Brain microvascular endothelial cell (primary cell): Measurements from ENCODE around the gene FAM20C.
"Not testable (repeated sequence)": the region's sequence is repeated elsewhere in the genome, so short reads cannot be mapped to it uniquely, and the experiment has no call there.

ENCODE experiments used
- DNase-seq: peaks from one replicate; pipeline ENCODE4 v3.0.0-alpha.2; 2020
- H3K27ac ChIP-seq: fragments of 250-450 bp; sonication (Bioruptor Pico); 2 replicates; pipeline ENCODE4 v1.5.1; 2020; ENCODE audit warnings: mild to moderate bottlenecking, moderate library complexity
- H3K27me3 ChIP-seq: fragments of 250-450 bp; sonication (Bioruptor Pico); replicated peaks from 2 replicates; pipeline ENCODE4 v1.5.1; 2020; ENCODE audit warnings: mild to moderate bottlenecking
- H3K36me3 ChIP-seq: fragments of 250-450 bp; sonication (Bioruptor Pico); replicated peaks from 2 replicates; pipeline ENCODE4 v1.5.1; 2020; ENCODE audit warnings: mild to moderate bottlenecking
- H3K4me3 ChIP-seq: 2 replicates; pipeline ENCODE4 v1.5.1; 2011; ENCODE audit warnings: low read depth, mild to moderate bottlenecking, control low read depth, low read length, moderate library complexity
- in situ Hi-C: cut with HindIII; loops from 2 replicates; pipeline ENCODE4 v1.10.0; 2017; ENCODE audit warnings: low sequenced_read_pairs, low pct_ligation_motif_present
- TF ChIP-seq, protein P1 (sequence below): IDR thresholded peaks from 2 replicates; pipeline ENCODE4 v1.5.1; 2011; ENCODE audit warnings: low read depth, mild to moderate bottlenecking, moderate library complexity, low read length, control low read depth, inconsistent platforms; ENCODE audit errors: missing control alignments

FAM20C gene

GRCh38 chr7:199483-200249, 7.3 kb downstream of the FAM20C start:
- in situ Hi-C loops, result no loop called here
- H3K27ac ChIP-seq, result no peak overlapping the region

GRCh38 chr7:200290-200689, 7.9 kb downstream of the FAM20C start:
- DNase-seq, result no peak
- H3K4me3 ChIP-seq, result no peak overlapping the region
- H3K36me3 ChIP-seq, result peaks cover 74% of the 10 kb centered on the region
- H3K27me3 ChIP-seq, result no peaks in the 10 kb centered on the region
- in situ Hi-C loops, result no loop called here
- H3K27ac ChIP-seq, result no peak overlapping the region
- TF ChIP-seq, protein P1, sequence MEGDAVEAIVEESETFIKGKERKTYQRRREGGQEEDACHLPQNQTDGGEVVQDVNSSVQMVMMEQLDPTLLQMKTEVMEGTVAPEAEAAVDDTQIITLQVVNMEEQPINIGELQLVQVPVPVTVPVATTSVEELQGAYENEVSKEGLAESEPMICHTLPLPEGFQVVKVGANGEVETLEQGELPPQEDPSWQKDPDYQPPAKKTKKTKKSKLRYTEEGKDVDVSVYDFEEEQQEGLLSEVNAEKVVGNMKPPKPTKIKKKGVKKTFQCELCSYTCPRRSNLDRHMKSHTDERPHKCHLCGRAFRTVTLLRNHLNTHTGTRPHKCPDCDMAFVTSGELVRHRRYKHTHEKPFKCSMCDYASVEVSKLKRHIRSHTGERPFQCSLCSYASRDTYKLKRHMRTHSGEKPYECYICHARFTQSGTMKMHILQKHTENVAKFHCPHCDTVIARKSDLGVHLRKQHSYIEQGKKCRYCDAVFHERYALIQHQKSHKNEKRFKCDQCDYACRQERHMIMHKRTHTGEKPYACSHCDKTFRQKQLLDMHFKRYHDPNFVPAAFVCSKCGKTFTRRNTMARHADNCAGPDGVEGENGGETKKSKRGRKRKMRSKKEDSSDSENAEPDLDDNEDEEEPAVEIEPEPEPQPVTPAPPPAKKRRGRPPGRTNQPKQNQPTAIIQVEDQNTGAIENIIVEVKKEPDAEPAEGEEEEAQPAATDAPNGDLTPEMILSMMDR, result peak; percentile 54

More at GRCh38 chr7:199483-200249, 7.3 kb downstream of the FAM20C start:
- no peaks in the 10 kb centered on the region for H3K27me3 ChIP-seq
- DNase-seq, result no peak
- H3K4me3 ChIP-seq, result no peak overlapping the region
- peaks cover 74% of the 10 kb centered on the region for H3K36me3 ChIP-seq
- TF ChIP-seq, protein P1, result no peak

DNA sequence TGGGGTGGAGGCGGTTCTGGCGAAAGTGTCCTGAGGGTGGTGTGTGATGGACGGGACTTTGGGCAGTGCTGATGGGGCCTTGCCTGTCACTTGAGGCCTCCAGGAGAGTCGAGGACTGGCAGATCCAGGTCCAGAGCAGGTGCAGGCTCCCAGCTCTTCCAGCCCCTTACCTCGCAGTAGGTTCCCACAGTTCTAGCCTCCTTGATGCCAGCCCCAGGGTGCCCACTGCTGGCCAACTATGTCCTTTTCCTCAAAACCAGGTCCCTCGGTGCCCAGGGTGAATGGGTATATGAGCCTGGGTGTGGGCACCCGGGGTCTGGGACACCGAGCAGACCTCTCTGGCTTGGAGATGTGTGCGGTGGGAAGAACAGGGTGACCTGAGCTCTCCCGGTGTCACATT, 8.3 kb downstream of the FAM20C start:
- in situ Hi-C loops, result no loop called here
- no peak overlapping the region for H3K27ac ChIP-seq
- TF ChIP-seq, protein P1, result peak; percentile 10
- no peaks in the 10 kb centered on the region for H3K27me3 ChIP-seq
- H3K4me3 ChIP-seq, result no peak overlapping the region
- DNase-seq, result no peak
- H3K36me3 ChIP-seq, result peaks cover 73% of the 10 kb centered on the region

DNA sequence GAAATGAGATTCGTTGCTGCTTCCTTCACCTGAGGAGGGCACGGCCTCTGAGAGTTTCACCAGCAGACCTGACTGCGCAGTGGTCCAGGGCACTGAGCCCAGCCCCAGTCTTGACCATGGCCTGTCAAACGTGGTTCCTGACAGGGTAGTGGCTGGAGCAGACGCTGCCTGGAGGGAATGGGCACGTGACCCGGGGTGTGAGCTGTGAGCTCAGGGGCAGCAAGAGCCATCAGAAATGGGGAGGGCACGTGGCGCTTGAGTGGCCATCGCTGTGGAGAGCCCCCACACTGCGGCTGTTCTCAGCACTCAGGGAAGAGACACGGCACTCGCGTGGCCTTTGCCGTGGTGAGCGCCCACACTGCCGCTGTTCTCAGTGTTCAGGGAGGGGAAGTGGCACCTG, 12.0 kb downstream of the FAM20C start:
- no peak overlapping the region for H3K4me3 ChIP-seq
- in situ Hi-C loops, result no loop called here
- H3K36me3 ChIP-seq, result peaks cover 44% of the 10 kb centered on the region

GRCh38 chr7:205115-206010, 13.0 kb downstream of the FAM20C start:
- Histone ChIP-seq H3K27me3 (no peaks in the 10 kb centered on the region), H3K36me3 (peaks cover 38% of the 10 kb centered on the region), H3K4me3 (no peak overlapping the region), H3K27ac (no peak overlapping the region)
- in situ Hi-C loops, result no loop called here
- no peak for DNase-seq
- TF ChIP-seq, protein P1, result no peak

More for the DNA sequence above, 12.0 kb downstream of the FAM20C start:
- Histone ChIP-seq H3K27me3 (no peaks in the 10 kb centered on the region), H3K27ac (no peak overlapping the region)
- TF ChIP-seq, protein P1, result no peak
- no peak for DNase-seq

DNA sequence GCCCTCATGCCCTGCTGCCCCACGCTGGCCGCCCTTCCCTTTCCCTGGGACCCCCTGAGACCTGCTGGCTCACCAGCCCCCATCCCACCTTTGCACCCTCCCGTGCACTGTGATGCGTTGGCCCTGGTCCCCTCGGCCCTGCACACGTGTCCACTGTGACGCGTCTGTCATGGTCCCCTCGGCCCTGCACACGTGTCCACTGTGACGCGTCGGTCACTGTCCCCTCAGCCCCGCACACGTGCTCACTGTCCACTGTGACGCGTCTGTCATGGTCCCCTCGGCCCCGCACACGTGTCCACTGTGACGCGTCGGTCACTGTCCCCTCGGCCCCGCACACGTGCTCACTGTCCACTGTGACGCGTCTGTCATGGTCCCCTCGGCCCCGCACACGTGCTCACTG, 14.0 kb downstream of the FAM20C start:
- H3K27me3 ChIP-seq, DNase-seq, H3K27ac ChIP-seq, H3K4me3 ChIP-seq, in situ Hi-C loops: not testable (repeated sequence)
- peaks cover 28% of the 10 kb centered on the region for H3K36me3 ChIP-seq
